ENCODE measurements around the gene SLC7A8. TPM values are rescaled to one million over a fixed set of nuclear protein-coding genes. Genes with fewer than 3 reads are reported as not detected.

SLC7A8 gene
- total RNA-seq, 1 donor from 2014 or later = 4.7 TPM

DNA sequence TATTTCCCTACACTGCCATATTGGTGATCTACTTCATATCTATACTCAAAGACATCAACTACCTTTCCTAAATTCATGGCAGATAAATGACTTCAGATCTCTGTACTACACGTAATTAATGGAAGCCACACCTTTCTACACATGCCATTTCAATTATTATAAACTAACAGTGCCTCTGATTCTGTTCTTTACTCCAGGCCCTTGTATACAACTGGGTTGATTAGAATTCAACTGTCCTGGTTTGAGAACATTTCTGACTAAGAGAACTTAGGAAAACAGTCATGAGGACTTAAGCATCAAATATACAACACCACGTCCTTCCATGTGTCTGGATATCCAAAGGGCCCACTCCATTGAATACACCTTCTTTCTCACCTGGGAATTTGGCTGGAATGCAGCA lies 90.4 kb downstream of the SLC7A8 start:
- peaks cover 21 to 30% (median 22%) of the 10 kb centered on the region in 3 donors for H3K4me1 ChIP-seq (ENCODE audit: control insufficient read depth in 3 of 3, insufficient read depth in 3 of 3, low read length in 3 of 3)
- H3K27ac ChIP-seq (ENCODE audit: low read depth, low read length) = no peak overlapping the region
- H3K9ac ChIP-seq (ENCODE audit: low read depth in 1 of 3, low read length in 3 of 3) = peak overlapping the region in 1 of 3 donors; percentile 98
- H3K36me3 ChIP-seq (ENCODE audit: control insufficient read depth in 3 of 3, insufficient read depth in 3 of 3, low read length in 3 of 3) = peaks cover 18 to 53% (median 45%) of the 10 kb centered on the region in 3 donors
- H3K4me3 ChIP-seq (ENCODE audit: low read length in 3 of 3) = peak overlapping the region in 1 of 3 donors; percentile 18
- H3K27me3 ChIP-seq (ENCODE audit: control insufficient read depth in 3 of 3, insufficient read depth in 3 of 3, low read length in 3 of 3) = no peaks in the 10 kb centered on the region
- H3K9me3 ChIP-seq (ENCODE audit: control insufficient read depth in 3 of 3, low read length in 3 of 3) = no peaks in the 10 kb centered on the region

DNA sequence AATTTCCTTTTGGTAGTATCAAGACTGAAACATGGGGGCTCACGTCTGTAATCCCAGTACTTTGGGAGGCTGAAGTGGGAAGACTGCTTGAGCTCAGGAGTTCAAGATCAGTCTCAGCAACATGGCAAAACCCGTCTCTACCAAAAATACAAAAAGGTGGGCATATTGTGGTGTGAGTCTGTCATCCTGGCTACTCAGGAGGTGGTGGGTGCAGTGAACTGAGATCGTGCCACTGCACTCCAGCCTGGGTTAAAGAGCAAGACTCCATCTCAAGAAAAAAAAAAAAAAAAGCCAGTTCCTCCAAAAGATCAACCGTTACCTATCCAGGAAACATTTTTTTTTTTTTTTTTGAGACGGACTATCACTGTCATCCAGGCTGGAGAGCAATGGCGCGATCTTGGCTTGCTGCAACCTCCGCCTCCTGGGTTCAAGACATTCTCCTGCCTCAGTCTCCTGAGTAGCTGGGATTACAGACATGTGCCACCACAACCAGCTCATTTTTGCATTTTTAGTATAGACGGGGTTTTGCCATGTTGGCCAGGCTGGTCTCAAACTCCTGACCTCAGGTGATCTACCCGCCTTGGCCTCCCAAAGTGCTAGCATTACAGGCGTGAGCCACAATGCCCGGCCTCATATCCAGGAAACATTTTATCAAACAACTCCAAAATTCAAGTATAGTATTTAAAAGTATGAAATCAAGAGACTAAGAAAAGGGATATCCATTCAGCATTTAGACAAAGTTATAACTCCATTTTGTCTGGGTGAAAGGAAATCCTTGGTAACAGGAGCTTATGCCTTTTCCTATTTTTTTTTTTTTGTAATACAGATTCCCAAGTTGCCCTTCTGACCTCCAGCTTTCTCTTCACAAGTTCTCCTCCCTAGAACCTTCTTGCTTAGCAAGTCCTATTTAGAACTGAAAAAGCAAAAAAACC lies 91.9 kb downstream of the SLC7A8 start:
- Histone ChIP-seq H3K36me3 (ENCODE audit: control insufficient read depth in 3 of 3, insufficient read depth in 3 of 3, low read length in 3 of 3) (peaks cover 20 to 51% (median 50%) of the 10 kb centered on the region in 3 donors), H3K4me1 (ENCODE audit: control insufficient read depth in 3 of 3, insufficient read depth in 3 of 3, low read length in 3 of 3) (peaks cover 12 to 21% (median 17%) of the 10 kb centered on the region in 3 donors), H3K4me3 (ENCODE audit: low read length in 3 of 3) (no peak overlapping the region), H3K9ac (ENCODE audit: low read depth in 1 of 3, low read length in 3 of 3) (no peak overlapping the region), H3K27ac (ENCODE audit: low read depth, low read length) (no peak overlapping the region), H3K9me3 (ENCODE audit: control insufficient read depth in 3 of 3, low read length in 3 of 3) (no peaks in the 10 kb centered on the region), H3K27me3 (ENCODE audit: control insufficient read depth in 3 of 3, insufficient read depth in 3 of 3, low read length in 3 of 3) (no peaks in the 10 kb centered on the region)

DNA sequence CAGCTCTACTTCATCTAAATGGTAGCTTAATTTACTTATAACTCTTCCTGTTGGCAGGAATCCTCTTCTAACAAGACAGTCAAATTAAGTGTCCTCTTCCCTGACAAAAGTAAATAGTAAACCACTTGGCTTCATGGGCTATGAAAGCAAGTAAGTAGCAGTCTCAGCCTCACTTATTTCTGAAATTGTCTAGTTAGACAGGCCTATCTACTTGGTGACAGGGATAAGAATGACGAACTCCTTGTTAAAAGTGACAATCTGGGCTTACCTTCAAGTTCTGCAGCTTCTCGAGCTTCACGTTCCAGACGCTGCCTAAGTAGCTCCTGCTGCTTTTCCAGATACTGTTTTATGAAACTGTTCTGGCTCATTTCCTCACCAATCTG lies 93.2 kb downstream of the SLC7A8 start:
- Histone ChIP-seq H3K36me3 (ENCODE audit: control insufficient read depth in 3 of 3, insufficient read depth in 3 of 3, low read length in 3 of 3) (peaks cover 27 to 62% (median 62%) of the 10 kb centered on the region in 3 donors), H3K4me3 (ENCODE audit: low read length in 3 of 3) (no peak overlapping the region), H3K9ac (ENCODE audit: low read depth in 1 of 3, low read length in 3 of 3) (no peak overlapping the region)

DNA sequence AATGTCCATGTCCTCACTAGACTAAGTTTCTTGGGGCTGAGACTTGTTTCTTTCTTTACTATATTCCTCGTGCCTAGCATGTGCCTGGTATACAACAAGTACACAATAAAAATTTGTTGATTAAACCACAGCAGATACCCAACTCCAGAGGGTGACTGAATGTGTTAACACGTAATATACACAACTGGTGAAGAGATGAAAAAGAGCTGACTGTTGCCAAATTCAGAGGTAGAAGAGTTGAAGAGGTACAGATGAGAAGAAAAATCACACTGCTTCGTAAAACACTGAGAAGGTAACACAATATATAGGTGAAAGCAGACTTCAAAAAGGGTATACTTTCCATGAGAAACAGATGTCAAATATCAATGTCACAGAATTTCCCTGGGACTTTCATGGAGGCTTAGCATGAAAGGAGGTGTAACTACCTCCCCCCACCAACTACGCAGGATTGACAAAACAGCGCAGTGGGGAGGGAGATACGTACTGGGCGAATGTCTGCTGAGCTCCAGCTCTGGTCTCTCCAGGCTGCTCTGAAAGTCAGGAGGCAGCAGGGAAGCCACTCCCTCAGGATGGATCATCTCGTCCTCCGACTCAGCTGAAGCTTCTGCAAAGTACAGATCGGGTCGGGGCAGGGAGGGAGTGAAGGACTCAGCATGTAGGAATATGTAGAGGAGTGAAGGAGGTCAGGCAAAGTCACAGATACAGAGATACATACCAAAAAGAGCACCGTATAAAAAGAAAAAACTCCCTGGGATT lies 93.8 kb downstream of the SLC7A8 start:
- H3K4me1 ChIP-seq (ENCODE audit: control insufficient read depth in 3 of 3, insufficient read depth in 3 of 3, low read length in 3 of 3) = peaks cover 10 to 18% (median 15%) of the 10 kb centered on the region in 3 donors

More for the DNA sequence above, 93.2 kb downstream of the SLC7A8 start:
- H3K9me3 ChIP-seq (ENCODE audit: control insufficient read depth in 3 of 3, low read length in 3 of 3) = no peaks in the 10 kb centered on the region
- no peaks in the 10 kb centered on the region for H3K27me3 ChIP-seq (ENCODE audit: control insufficient read depth in 3 of 3, insufficient read depth in 3 of 3, low read length in 3 of 3)
- peaks cover 10 to 19% (median 15%) of the 10 kb centered on the region in 3 donors for H3K4me1 ChIP-seq (ENCODE audit: control insufficient read depth in 3 of 3, insufficient read depth in 3 of 3, low read length in 3 of 3)
- no peak overlapping the region for H3K27ac ChIP-seq (ENCODE audit: low read depth, low read length)

DNA sequence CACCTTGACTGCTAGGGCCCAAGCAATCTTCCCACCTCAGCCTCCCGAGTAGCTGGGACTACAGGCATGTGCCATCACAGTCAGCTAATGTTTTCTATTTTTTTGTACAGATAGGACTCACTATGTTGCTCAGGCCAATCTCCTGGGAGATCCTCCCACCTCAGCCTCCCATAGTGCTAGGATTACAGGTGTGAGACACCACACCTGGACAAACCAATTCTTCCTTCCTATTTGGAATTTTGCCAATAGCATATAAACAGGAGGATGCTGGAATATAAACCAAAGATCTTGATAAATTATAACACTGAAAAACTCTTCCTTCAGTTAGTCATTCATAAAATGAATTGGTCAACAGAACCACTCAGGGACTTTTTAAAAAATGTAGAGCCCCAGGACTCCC lies 96.9 kb downstream of the SLC7A8 start:
- peaks cover 28 to 59% (median 57%) of the 10 kb centered on the region in 3 donors for H3K36me3 ChIP-seq (ENCODE audit: control insufficient read depth in 3 of 3, insufficient read depth in 3 of 3, low read length in 3 of 3)
- H3K9ac ChIP-seq (ENCODE audit: low read depth in 1 of 3, low read length in 3 of 3) = no peak overlapping the region
- H3K27me3 ChIP-seq (ENCODE audit: control insufficient read depth in 3 of 3, insufficient read depth in 3 of 3, low read length in 3 of 3) = no peaks in the 10 kb centered on the region
- no peaks in the 10 kb centered on the region for H3K9me3 ChIP-seq (ENCODE audit: control insufficient read depth in 3 of 3, low read length in 3 of 3)
- no peak overlapping the region for H3K27ac ChIP-seq (ENCODE audit: low read depth, low read length)
- no peaks in the 10 kb centered on the region for H3K4me1 ChIP-seq (ENCODE audit: control insufficient read depth in 3 of 3, insufficient read depth in 3 of 3, low read length in 3 of 3)
- no peak overlapping the region for H3K4me3 ChIP-seq (ENCODE audit: low read length in 3 of 3)

More for the DNA sequence above, 93.8 kb downstream of the SLC7A8 start:
- no peaks in the 10 kb centered on the region for H3K27me3 ChIP-seq (ENCODE audit: control insufficient read depth in 3 of 3, insufficient read depth in 3 of 3, low read length in 3 of 3)
- no peak overlapping the region for H3K27ac ChIP-seq (ENCODE audit: low read depth, low read length)
- peaks cover 29 to 64% (median 62%) of the 10 kb centered on the region in 3 donors for H3K36me3 ChIP-seq (ENCODE audit: control insufficient read depth in 3 of 3, insufficient read depth in 3 of 3, low read length in 3 of 3)
- H3K9ac ChIP-seq (ENCODE audit: low read depth in 1 of 3, low read length in 3 of 3) = no peak overlapping the region
- no peaks in the 10 kb centered on the region for H3K9me3 ChIP-seq (ENCODE audit: control insufficient read depth in 3 of 3, low read length in 3 of 3)
- H3K4me3 ChIP-seq (ENCODE audit: low read length in 3 of 3) = no peak overlapping the region

DNA sequence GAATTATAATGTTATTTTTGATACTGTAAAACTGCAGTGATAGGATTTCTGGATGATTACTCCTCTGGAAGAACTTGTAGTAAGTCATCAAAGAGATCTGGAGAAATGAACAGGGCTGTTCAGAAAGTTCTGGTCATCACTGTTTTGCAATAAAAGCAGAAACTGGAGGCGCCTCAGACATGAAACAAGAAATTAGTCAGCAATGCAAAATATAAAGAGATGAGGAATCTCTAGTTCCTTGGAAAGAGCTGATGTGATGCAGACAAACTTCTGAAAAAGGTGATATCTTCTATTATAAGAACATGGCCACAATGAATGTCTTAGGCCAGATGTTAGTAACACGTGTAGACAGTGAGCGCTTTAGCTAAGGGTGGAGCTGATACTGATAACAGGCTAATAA lies 98.0 kb downstream of the SLC7A8 start:
- no peak overlapping the region for H3K4me3 ChIP-seq (ENCODE audit: low read length in 3 of 3)
- H3K27me3 ChIP-seq (ENCODE audit: control insufficient read depth in 3 of 3, insufficient read depth in 3 of 3, low read length in 3 of 3) = no peaks in the 10 kb centered on the region
- H3K9me3 ChIP-seq (ENCODE audit: control insufficient read depth in 3 of 3, low read length in 3 of 3) = no peaks in the 10 kb centered on the region
- H3K36me3 ChIP-seq (ENCODE audit: control insufficient read depth in 3 of 3, insufficient read depth in 3 of 3, low read length in 3 of 3) = peaks cover 35 to 68% (median 57%) of the 10 kb centered on the region in 3 donors
- no peak overlapping the region for H3K9ac ChIP-seq (ENCODE audit: low read depth in 1 of 3, low read length in 3 of 3)
- no peak overlapping the region for H3K27ac ChIP-seq (ENCODE audit: low read depth, low read length)
- H3K4me1 ChIP-seq (ENCODE audit: control insufficient read depth in 3 of 3, insufficient read depth in 3 of 3, low read length in 3 of 3) = no peaks in the 10 kb centered on the region

DNA sequence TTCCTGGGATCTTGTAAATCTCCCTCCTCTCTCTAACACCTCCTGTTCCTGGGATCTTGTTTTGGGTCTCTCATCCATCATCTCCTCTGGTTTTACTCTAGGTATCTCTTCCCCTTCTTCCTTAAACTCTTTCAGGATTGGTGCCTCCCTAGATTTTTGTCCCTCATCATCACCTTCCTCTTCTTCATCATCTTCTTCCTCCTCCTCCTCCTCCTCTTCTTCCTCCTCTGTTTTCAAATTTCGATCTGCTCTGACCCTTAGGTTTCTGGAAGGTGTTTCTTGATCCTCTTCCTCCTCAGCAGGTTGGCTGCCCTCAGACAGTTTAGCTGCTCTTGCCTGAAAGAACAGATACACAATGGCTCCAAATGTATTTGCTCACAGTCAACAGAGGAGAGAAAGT lies 103.0 kb downstream of the SLC7A8 start:
- no peak overlapping the region for H3K4me3 ChIP-seq (ENCODE audit: low read length in 3 of 3)
- no peaks in the 10 kb centered on the region for H3K27me3 ChIP-seq (ENCODE audit: control insufficient read depth in 3 of 3, insufficient read depth in 3 of 3, low read length in 3 of 3)
- H3K4me1 ChIP-seq (ENCODE audit: control insufficient read depth in 3 of 3, insufficient read depth in 3 of 3, low read length in 3 of 3) = peaks cover 8 to 16% (median 10%) of the 10 kb centered on the region in 3 donors
- H3K9ac ChIP-seq (ENCODE audit: low read depth in 1 of 3, low read length in 3 of 3) = no peak overlapping the region
- H3K9me3 ChIP-seq (ENCODE audit: control insufficient read depth in 3 of 3, low read length in 3 of 3) = no peaks in the 10 kb centered on the region
- peaks cover 53 to 68% (median 64%) of the 10 kb centered on the region in 3 donors for H3K36me3 ChIP-seq (ENCODE audit: control insufficient read depth in 3 of 3, insufficient read depth in 3 of 3, low read length in 3 of 3)
- no peak overlapping the region for H3K27ac ChIP-seq (ENCODE audit: low read depth, low read length)

DNA sequence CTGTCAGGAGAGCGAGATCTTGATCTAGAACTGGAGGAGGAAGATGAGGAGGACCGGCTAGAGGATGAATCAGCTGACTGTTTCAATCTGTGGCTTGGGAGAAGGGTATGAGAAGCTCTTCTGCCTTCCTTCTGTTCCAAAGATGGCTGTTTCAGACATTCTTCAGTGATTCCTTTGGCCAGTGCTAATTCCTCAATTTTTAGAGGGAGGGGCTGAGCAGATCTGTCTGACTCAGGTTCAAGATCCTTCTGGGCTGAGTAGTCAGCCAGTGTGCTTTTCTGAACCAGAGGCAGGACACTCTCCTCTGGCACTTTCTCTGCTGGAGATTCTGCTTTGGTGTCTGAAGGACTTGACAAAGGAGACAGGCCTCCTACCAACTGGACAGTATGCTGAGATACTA lies 103.7 kb downstream of the SLC7A8 start:
- Histone ChIP-seq H3K9me3 (ENCODE audit: control insufficient read depth in 3 of 3, low read length in 3 of 3) (no peaks in the 10 kb centered on the region), H3K4me1 (ENCODE audit: control insufficient read depth in 3 of 3, insufficient read depth in 3 of 3, low read length in 3 of 3) (peaks cover 8 to 16% (median 10%) of the 10 kb centered on the region in 3 donors), H3K9ac (ENCODE audit: low read depth in 1 of 3, low read length in 3 of 3) (no peak overlapping the region), H3K36me3 (ENCODE audit: control insufficient read depth in 3 of 3, insufficient read depth in 3 of 3, low read length in 3 of 3) (peaks cover 54 to 72% (median 64%) of the 10 kb centered on the region in 3 donors), H3K4me3 (ENCODE audit: low read length in 3 of 3) (no peak overlapping the region), H3K27ac (ENCODE audit: low read depth, low read length) (peak overlapping the region; percentile 61), H3K27me3 (ENCODE audit: control insufficient read depth in 3 of 3, insufficient read depth in 3 of 3, low read length in 3 of 3) (no peaks in the 10 kb centered on the region)

DNA sequence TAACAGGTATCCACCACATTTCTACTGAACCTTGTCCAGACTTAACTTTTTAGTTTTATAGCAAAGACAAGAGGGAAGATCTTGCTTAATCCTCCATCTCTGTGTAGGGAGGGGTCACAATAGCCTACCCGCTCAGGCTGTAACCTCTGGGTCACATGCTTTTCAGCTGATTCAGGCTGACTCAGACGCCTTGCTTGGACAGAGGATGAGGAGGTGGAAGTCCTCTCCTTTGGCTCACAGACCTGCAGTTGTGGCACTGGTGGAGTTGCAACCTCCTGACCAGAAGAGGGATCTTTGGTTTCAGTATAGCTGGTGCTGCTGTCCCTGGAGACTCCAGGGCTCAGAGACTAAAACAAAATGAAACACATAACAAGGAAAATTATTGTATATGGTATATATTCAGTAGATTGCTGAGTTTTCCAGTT lies 104.8 kb downstream of the SLC7A8 start:
- no peaks in the 10 kb centered on the region for H3K9me3 ChIP-seq (ENCODE audit: control insufficient read depth in 3 of 3, low read length in 3 of 3)
- peak overlapping the region; percentile 3 to 23 (median 10) for H3K9ac ChIP-seq (ENCODE audit: low read depth in 1 of 3, low read length in 3 of 3)
- no peaks in the 10 kb centered on the region for H3K27me3 ChIP-seq (ENCODE audit: control insufficient read depth in 3 of 3, insufficient read depth in 3 of 3, low read length in 3 of 3)
- no peak overlapping the region for H3K4me3 ChIP-seq (ENCODE audit: low read length in 3 of 3)
- H3K27ac ChIP-seq (ENCODE audit: low read depth, low read length) = peak overlapping the region; percentile 61
- peaks cover 54 to 76% (median 69%) of the 10 kb centered on the region in 3 donors for H3K36me3 ChIP-seq (ENCODE audit: control insufficient read depth in 3 of 3, insufficient read depth in 3 of 3, low read length in 3 of 3)
- peaks cover 8 to 16% (median 10%) of the 10 kb centered on the region in 3 donors for H3K4me1 ChIP-seq (ENCODE audit: control insufficient read depth in 3 of 3, insufficient read depth in 3 of 3, low read length in 3 of 3)

All from skeletal muscle tissue (tissue), 4 donors.